Endothelial cell of hepatic sinusoid (primary cell): ENCODE data around the gene METTL25.
"Not testable (repeated sequence)": the region's sequence is repeated elsewhere in the genome, so short reads cannot be mapped to it uniquely, and the experiment has no call there.

Source experiments
- in situ Hi-C: cut with HindIII; loops from 2 replicates; pipeline ENCODE4 v1.10.0; 2017; ENCODE audit warnings: low sequenced_read_pairs

Gene METTL25

GRCh38 chr12:82358200-82359114 lies at the start of gene METTL25, which contains the start of gene CCDC59:
Gene METTL25 (plus strand): TSS chr12:82358529. CDS start chr12:82358566, 37 bp downstream.
Gene CCDC59 (minus strand): TSS chr12:82358387. CDS start chr12:82358376, 11 bp downstream.
- in situ Hi-C loops = no loop called here

- in situ Hi-C loops = no loop called here
Observed at GRCh38 chr12:82314406-82314892, 43.9 kb upstream of the METTL25 start.

GRCh38 chr12:82319276-82319675 lies 39.1 kb upstream of the METTL25 start:
- in situ Hi-C loops = no loop called here

- in situ Hi-C loops = no loop called here
Observed at GRCh38 chr12:82325540-82326336, 32.6 kb upstream of the METTL25 start.

GRCh38 chr12:82326905-82327503 lies 31.3 kb upstream of the METTL25 start:
- in situ Hi-C loops = no loop called here

GRCh38 chr12:82327861-82328260 lies 30.5 kb upstream of the METTL25 start:
- in situ Hi-C loops = no loop called here

GRCh38 chr12:82329508-82329907 lies 28.8 kb upstream of the METTL25 start:
- in situ Hi-C loops = no loop called here

GRCh38 chr12:82350161-82350560 lies 8.2 kb upstream of the METTL25 start:
- in situ Hi-C loops = no loop called here

GRCh38 chr12:82351390-82351789 lies 6.9 kb upstream of the METTL25 start:
- in situ Hi-C loops = no loop called here

GRCh38 chr12:82357340-82357739 lies 989 bp upstream of the METTL25 start:
- in situ Hi-C loops = no loop called here

- in situ Hi-C loops = no loop called here
Observed at GRCh38 chr12:82357845-82358199, 507 bp upstream of the METTL25 start.

- in situ Hi-C loops = no loop called here
Observed at GRCh38 chr12:82359115-82359478, 768 bp downstream of the METTL25 start.

- in situ Hi-C loops = not testable (repeated sequence)
Observed at GRCh38 chr12:82360834-82361233, 2.5 kb downstream of the METTL25 start.

GRCh38 chr12:82361461-82361915 lies 3.2 kb downstream of the METTL25 start:
- in situ Hi-C loops = no loop called here

- in situ Hi-C loops = no loop called here
Observed at GRCh38 chr12:82363990-82364389, 5.7 kb downstream of the METTL25 start.

- in situ Hi-C loops = no loop called here
Observed at GRCh38 chr12:82366197-82366596, 7.9 kb downstream of the METTL25 start.

GRCh38 chr12:82375201-82375600 lies 16.9 kb downstream of the METTL25 start:
- in situ Hi-C loops = no loop called here

GRCh38 chr12:82378997-82379396 lies 20.7 kb downstream of the METTL25 start:
- in situ Hi-C loops = no loop called here

GRCh38 chr12:82383930-82384552 lies 25.7 kb downstream of the METTL25 start:
- in situ Hi-C loops = no loop called here

GRCh38 chr12:82398879-82399278 lies 40.5 kb downstream of the METTL25 start:
- in situ Hi-C loops = no loop called here

- in situ Hi-C loops = no loop called here
Observed at GRCh38 chr12:82400819-82401218, 42.5 kb downstream of the METTL25 start.
